DND-41 (cell line): ENCODE results near the gene ACVRL1.

Experiments
- EZH2 ChIP-seq: IDR thresholded peaks from 3 replicates; pipeline ENCODE4 v1.6.1; 2012; ENCODE audit warnings: borderline replicate concordance, low read depth, mild to moderate bottlenecking, moderate library complexity, low read length, inconsistent platforms; ENCODE audit not compliant: severe bottlenecking
- TF ChIP-seq, protein P1 (sequence below): IDR thresholded peaks from 2 replicates; pipeline ENCODE4 v1.5.1; 2012; ENCODE audit warnings: borderline replicate concordance, low read length, moderate library complexity, mild to moderate bottlenecking; ENCODE audit not compliant: poor library complexity, severe bottlenecking; ENCODE audit errors: extremely low read depth

DNA sequence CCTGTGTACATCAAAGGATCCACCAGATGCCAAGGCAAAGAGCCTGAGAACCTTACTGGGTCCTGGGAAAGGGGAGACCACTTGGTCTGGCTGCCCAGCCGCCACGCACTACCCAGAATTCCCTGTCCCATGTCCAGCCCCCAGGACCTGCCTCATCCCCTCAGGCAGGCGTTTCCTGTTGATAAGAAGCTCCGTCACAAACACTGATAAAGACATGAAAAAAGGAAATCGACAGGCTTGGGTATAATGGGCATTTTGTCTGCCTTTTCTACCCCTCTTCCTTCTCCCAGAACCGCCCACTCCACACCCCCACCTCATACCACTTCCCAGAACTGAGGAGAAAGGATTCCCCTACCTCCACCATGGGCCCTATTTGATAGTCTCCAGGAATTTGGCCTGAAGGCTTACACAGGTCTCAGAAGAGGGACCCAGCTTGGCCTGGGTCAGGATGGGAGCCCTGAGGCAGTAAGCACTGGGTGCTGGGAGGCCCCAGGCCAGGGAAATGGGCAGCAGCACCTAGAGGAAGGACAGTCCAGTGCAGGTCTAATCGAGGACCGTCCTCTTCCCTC is 18.8 kb downstream of the ACVRL1 start:
- TF ChIP-seq, protein P1, sequence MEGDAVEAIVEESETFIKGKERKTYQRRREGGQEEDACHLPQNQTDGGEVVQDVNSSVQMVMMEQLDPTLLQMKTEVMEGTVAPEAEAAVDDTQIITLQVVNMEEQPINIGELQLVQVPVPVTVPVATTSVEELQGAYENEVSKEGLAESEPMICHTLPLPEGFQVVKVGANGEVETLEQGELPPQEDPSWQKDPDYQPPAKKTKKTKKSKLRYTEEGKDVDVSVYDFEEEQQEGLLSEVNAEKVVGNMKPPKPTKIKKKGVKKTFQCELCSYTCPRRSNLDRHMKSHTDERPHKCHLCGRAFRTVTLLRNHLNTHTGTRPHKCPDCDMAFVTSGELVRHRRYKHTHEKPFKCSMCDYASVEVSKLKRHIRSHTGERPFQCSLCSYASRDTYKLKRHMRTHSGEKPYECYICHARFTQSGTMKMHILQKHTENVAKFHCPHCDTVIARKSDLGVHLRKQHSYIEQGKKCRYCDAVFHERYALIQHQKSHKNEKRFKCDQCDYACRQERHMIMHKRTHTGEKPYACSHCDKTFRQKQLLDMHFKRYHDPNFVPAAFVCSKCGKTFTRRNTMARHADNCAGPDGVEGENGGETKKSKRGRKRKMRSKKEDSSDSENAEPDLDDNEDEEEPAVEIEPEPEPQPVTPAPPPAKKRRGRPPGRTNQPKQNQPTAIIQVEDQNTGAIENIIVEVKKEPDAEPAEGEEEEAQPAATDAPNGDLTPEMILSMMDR, result no peak
- no peak for TF ChIP-seq EZH2
